Endothelial cell of umbilical vein (primary cell): ENCODE measurements around the gene KRT81. TPM values are rescaled to one million over a fixed set of nuclear protein-coding genes. Genes with fewer than 3 reads are reported as not detected.

Experiments
- BruUV-seq: library from RNA; stranded (reverse); fragments of 400-500 nt; replicated peaks from 2 replicates; lab custom pipeline; 2021; lab: Mats Ljungman, UMichigan
- CTCF ChIA-PET: fragments of 300-600, 350-600 bp; sonication (Branson Sonifier 250); formaldehyde crosslinking; loops from one replicate; lab custom pipeline; 2021; ENCODE audit warnings: antibody characterized with exemption, inconsistent platforms; lab: Charles Lee
- POLR2A ChIA-PET: fragments of 300-600, 350-600 bp; sonication (Branson Sonifier 250); formaldehyde crosslinking; loops from one replicate; lab custom pipeline; 2021; ENCODE audit warnings: antibody characterized with exemption, inconsistent platforms; lab: Charles Lee
- DNase-seq: peaks from one replicate; pipeline ENCODE4 v3.0.0-alpha.2; 2011; ENCODE audit warnings: low read depth, low spot score
- FAIRE-seq: peaks from 2 replicates; lab custom pipeline; 2011; peaks lifted over from hg19 to GRCh38; lab: Jason Lieb, UNC
- H2AFZ ChIP-seq: 2 replicates; pipeline ENCODE4 v1.6.0; 2012; ENCODE audit warnings: low read depth, low read length, control low read depth, inconsistent platforms
- H3K27ac ChIP-seq: 2 replicates; pipeline ENCODE4 v1.5.1; 2011; ENCODE audit warnings: low read depth, mild to moderate bottlenecking, control low read depth, low read length, moderate library complexity; ENCODE audit not compliant: insufficient read depth
- H3K27me3 ChIP-seq, 2 experiments: 2 replicates each; pipeline versions ENCODE4 v1.6.0 to v1.6.1; 2011; ENCODE audit warnings: low read length in 2 of 2, mixed read lengths in 1 of 2; ENCODE audit not compliant: control insufficient read depth in 2 of 2, insufficient read depth in 2 of 2
- H3K36me3 ChIP-seq, 2 experiments: 2 replicates in 1 of 2; 3 replicates in 1 of 2; pipeline ENCODE4 v1.5.1; 2011; ENCODE audit warnings: low read length in 2 of 2, mild to moderate bottlenecking in 1 of 2, moderate library complexity in 1 of 2; ENCODE audit not compliant: control insufficient read depth in 2 of 2, insufficient read depth in 2 of 2; ENCODE audit errors: extremely low read depth in 1 of 2
- H3K4me1 ChIP-seq: 3 replicates; pipeline ENCODE4 v1.5.1; 2011; ENCODE audit warnings: mild to moderate bottlenecking, low read length; ENCODE audit not compliant: control insufficient read depth, insufficient read depth; ENCODE audit errors: extremely low read depth
- H3K4me2 ChIP-seq: 2 replicates; pipeline ENCODE4 v1.6.1; 2011; ENCODE audit warnings: low read length, control low read depth, mixed read lengths; ENCODE audit not compliant: insufficient read depth
- H3K4me3 ChIP-seq, 3 experiments: fragments of 200-600 bp in 1 of 3; sonication (generic), shearing (Covaris generic) in 1 of 3; replicated peaks in 1 of 3; 2 replicates each; pipeline ENCODE4 v1.5.1; 2011 to 2016; ENCODE audit warnings: control low read depth in 3 of 3, low read length in 3 of 3, mild to moderate bottlenecking in 2 of 3, inconsistent platforms in 1 of 3, low read depth in 1 of 3, moderate library complexity in 1 of 3; ENCODE audit not compliant: insufficient read depth in 1 of 3
- H3K79me2 ChIP-seq: 2 replicates; pipeline ENCODE4 v1.6.0; 2012; ENCODE audit warnings: low read length, inconsistent platforms; ENCODE audit not compliant: control insufficient read depth, insufficient read depth
- H3K9ac ChIP-seq: replicated peaks from 2 replicates; pipeline ENCODE3; 2011; ENCODE audit warnings: low read length, control low read depth; ENCODE audit not compliant: insufficient read depth; ENCODE audit errors: extremely low read depth
- H3K9me1 ChIP-seq: replicated peaks from 3 replicates; pipeline ENCODE4 v1.6.0; 2011; ENCODE audit warnings: mild to moderate bottlenecking, low read length; ENCODE audit not compliant: control insufficient read depth, insufficient read depth; ENCODE audit errors: extremely low read depth
- H3K9me3 ChIP-seq: replicated peaks from 2 replicates; pipeline ENCODE4 v1.5.1; 2012; ENCODE audit warnings: low read length, inconsistent platforms; ENCODE audit not compliant: control insufficient read depth, insufficient read depth
- H4K20me1 ChIP-seq: replicated peaks from 2 replicates; pipeline ENCODE3; 2011; ENCODE audit warnings: mild to moderate bottlenecking, low read length; ENCODE audit not compliant: control insufficient read depth, insufficient read depth; ENCODE audit errors: extremely low read depth
- EZH2 ChIP-seq: IDR thresholded peaks from 2 replicates; pipeline ENCODE4 v1.6.1; 2012; ENCODE audit warnings: borderline replicate concordance, low read depth, mild to moderate bottlenecking, moderate library complexity, low read length, inconsistent platforms; ENCODE audit not compliant: severe bottlenecking
- FOS ChIP-seq: IDR thresholded peaks from 2 replicates; pipeline ENCODE4 v1.6.1; 2011; ENCODE audit warnings: mild to moderate bottlenecking, low read length, moderate library complexity, borderline replicate concordance; ENCODE audit not compliant: insufficient read depth
- GATA2 ChIP-seq: IDR thresholded peaks from 2 replicates; pipeline ENCODE4 v1.7.0; 2011; ENCODE audit warnings: low read depth, mild to moderate bottlenecking, moderate library complexity, mixed read lengths, low read length; ENCODE audit not compliant: insufficient read length, insufficient read depth
- JUN ChIP-seq: IDR thresholded peaks from 2 replicates; pipeline ENCODE4 v1.6.1; 2011; ENCODE audit warnings: borderline replicate concordance, low read depth; ENCODE audit not compliant: insufficient read length, insufficient read depth
- MYC ChIP-seq: IDR thresholded peaks from one replicate; pipeline ENCODE4 v1.6.1; 2011; ENCODE audit warnings: mild to moderate bottlenecking, low read depth, low read length
- POLR2A ChIP-seq: IDR thresholded peaks from 2 replicates; pipeline ENCODE4 v1.6.1; 2012; ENCODE audit warnings: low read depth, mild to moderate bottlenecking, control low read depth, low read length
- POLR2AphosphoS5 ChIP-seq: IDR thresholded peaks from 2 replicates; pipeline ENCODE4 v1.6.1; 2012; ENCODE audit warnings: low read depth, mild to moderate bottlenecking, control low read depth, low read length, moderate library complexity; ENCODE audit not compliant: insufficient read depth
- dilution Hi-C: fragments of 300-500 bp; cut with MboI; formaldehyde crosslinking; loops from one replicate; pipeline ENCODE4 v1.15.0; 2019; ENCODE audit warnings: low sequenced_read_pairs; ENCODE audit not compliant: extremely low pct_ligation_motif_present
- intact Hi-C: fragments of 100-400 bp; cut with micrococcal nuclease; formaldehyde crosslinking; loops from one replicate; pipeline ENCODE4 v1.10.0; 2022
- polyA plus RNA-seq, 4 experiments: library from polyadenylated mRNA; depleted of rRNA in 3 of 4; stranded (reverse) in 3 of 4; unstranded in 1 of 4; fragments of >200 nt; gene quantifications; 2 replicates each; pipeline versions ENCODE4 v1.2.1 to v1.2.3, GENCODE V29; 2011 to 2012; ENCODE audit warnings: missing spikeins in 1 of 4
- total RNA-seq: library from RNA; stranded (reverse); gene quantifications from 2 replicates; pipeline ENCODE4 v1.2.3, GENCODE V29; 2021
- TF ChIP-seq, protein P1 (sequence below), 2 donors: IDR thresholded peaks; 1 replicate in 1 of 2; 2 replicates in 1 of 2; pipeline ENCODE4 v1.5.1; 2011; ENCODE audit warnings: low read length in 2 of 2, mild to moderate bottlenecking in 2 of 2, moderate library complexity in 2 of 2, control low read depth in 1 of 2, inconsistent platforms in 1 of 2, low read depth in 1 of 2; ENCODE audit not compliant: insufficient read depth in 1 of 2; ENCODE audit errors: extremely low read depth in 1 of 2
- TF ChIP-seq, protein P2 (sequence below): IDR thresholded peaks from 2 replicates; pipeline ENCODE4 v1.6.1; 2011; ENCODE audit not compliant: insufficient read depth, insufficient read length

The KRT81 gene
- total and polyA plus RNA-seq, 2 donors (not counting 3 experiments of a cell fraction or from before 2014, with no cell fraction given) = not detected

DNA sequence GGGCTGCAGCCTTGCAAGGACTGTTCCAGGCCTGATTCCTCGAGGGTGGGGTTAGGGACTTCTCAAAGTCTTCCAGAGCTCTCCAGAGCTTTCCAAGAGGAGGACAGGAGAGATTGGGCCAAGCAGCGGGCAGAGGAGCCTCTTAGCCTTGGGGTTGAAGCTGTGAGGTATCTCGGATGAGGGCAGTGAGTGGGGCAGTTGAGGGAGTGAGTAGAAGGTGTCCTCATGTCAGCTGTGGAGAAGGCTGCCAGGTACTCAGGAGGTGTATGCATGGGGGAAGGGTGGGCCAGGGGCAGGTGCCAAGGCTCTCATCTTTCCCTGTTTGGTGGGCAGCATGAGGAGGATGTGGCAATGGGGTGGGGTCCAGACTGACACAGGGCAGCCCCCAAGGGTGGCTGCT lies 22.1 kb upstream of the KRT81 start:
- no peak overlapping the region for H3K4me2 ChIP-seq
- ChIA-PET CTCF (interaction anchor here (1.0 to 3.7 kb wide), 3 partner anchors 14 to 557 kb away, joined by 3 to 32 read pairs (median 17); no protein-coding TSS in a partner anchor), POLR2A (no interaction called here)
- H3K27me3 ChIP-seq = peaks cover 42 to 46% of the 10 kb centered on the region in 2 experiments
- FAIRE-seq = no peak
- H3K36me3 ChIP-seq = no peaks in the 10 kb centered on the region
- no peaks in the 10 kb centered on the region for H4K20me1 ChIP-seq
- H2AFZ ChIP-seq = no peak overlapping the region
- dilution Hi-C loops (no loop called here), intact Hi-C loops (no loop called here)
- no TSS peak for BruUV-seq
- no peak overlapping the region for H3K27ac ChIP-seq
- DNase-seq = no peak
- no peak overlapping the region for H3K9ac ChIP-seq
- H3K4me1 ChIP-seq = no peaks in the 10 kb centered on the region
- no peak for TF ChIP-seq GATA2
- TF ChIP-seq JUN = no peak
- TF ChIP-seq FOS = no peak
- TF ChIP-seq, protein P1, sequence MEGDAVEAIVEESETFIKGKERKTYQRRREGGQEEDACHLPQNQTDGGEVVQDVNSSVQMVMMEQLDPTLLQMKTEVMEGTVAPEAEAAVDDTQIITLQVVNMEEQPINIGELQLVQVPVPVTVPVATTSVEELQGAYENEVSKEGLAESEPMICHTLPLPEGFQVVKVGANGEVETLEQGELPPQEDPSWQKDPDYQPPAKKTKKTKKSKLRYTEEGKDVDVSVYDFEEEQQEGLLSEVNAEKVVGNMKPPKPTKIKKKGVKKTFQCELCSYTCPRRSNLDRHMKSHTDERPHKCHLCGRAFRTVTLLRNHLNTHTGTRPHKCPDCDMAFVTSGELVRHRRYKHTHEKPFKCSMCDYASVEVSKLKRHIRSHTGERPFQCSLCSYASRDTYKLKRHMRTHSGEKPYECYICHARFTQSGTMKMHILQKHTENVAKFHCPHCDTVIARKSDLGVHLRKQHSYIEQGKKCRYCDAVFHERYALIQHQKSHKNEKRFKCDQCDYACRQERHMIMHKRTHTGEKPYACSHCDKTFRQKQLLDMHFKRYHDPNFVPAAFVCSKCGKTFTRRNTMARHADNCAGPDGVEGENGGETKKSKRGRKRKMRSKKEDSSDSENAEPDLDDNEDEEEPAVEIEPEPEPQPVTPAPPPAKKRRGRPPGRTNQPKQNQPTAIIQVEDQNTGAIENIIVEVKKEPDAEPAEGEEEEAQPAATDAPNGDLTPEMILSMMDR (IDR thresholded peaks at IDR 0.05; ENCODE audit: extremely low read depth in 1 of 2, insufficient read depth in 1 of 2, low read depth in 1 of 2, low read length in 2 of 2) = no peak
- no peak for TF ChIP-seq MYC
- TF ChIP-seq POLR2A = no peak
- no peak for TF ChIP-seq EZH2
- TF ChIP-seq, protein P2, sequence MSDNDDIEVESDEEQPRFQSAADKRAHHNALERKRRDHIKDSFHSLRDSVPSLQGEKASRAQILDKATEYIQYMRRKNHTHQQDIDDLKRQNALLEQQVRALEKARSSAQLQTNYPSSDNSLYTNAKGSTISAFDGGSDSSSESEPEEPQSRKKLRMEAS = no peak
- no peak for TF ChIP-seq POLR2AphosphoS5
- no peaks in the 10 kb centered on the region for H3K9me1 ChIP-seq
- no peaks in the 10 kb centered on the region for H3K79me2 ChIP-seq
- no peak overlapping the region for H3K4me3 ChIP-seq
- H3K9me3 ChIP-seq = no peaks in the 10 kb centered on the region
